Panc1 (cell line): ENCODE results near the gene SYNCRIP.

Experiments
- CTCF ChIP-seq: fragments of 450-650 bp; IDR thresholded peaks from 2 replicates; pipeline ENCODE4 v1.5.1; 2017; ENCODE audit warnings: mild to moderate bottlenecking
- POLR2AphosphoS5 ChIP-seq: IDR thresholded peaks from 2 replicates; pipeline ENCODE4 v1.6.1; 2012; ENCODE audit warnings: mild to moderate bottlenecking, low read depth, low read length, moderate library complexity
- REST ChIP-seq, 2 experiments: IDR thresholded peaks; 2 replicates each; pipeline ENCODE4 v1.6.1; 2011 to 2012; ENCODE audit warnings: low read depth in 2 of 2, control low read depth in 1 of 2, low read length in 1 of 2, mild to moderate bottlenecking in 1 of 2, moderate library complexity in 1 of 2; ENCODE audit not compliant: insufficient read depth in 1 of 2
- SIN3A ChIP-seq: IDR thresholded peaks from 2 replicates; pipeline ENCODE4 v1.6.1; 2012; ENCODE audit warnings: low read depth, mild to moderate bottlenecking, low read length, moderate library complexity, borderline replicate concordance; ENCODE audit not compliant: insufficient read depth
- TCF7L2 ChIP-seq: IDR thresholded peaks from 2 replicates; pipeline ENCODE4 v1.6.1; 2011; ENCODE audit warnings: mild to moderate bottlenecking, low read depth, low read length, inconsistent platforms

DNA sequence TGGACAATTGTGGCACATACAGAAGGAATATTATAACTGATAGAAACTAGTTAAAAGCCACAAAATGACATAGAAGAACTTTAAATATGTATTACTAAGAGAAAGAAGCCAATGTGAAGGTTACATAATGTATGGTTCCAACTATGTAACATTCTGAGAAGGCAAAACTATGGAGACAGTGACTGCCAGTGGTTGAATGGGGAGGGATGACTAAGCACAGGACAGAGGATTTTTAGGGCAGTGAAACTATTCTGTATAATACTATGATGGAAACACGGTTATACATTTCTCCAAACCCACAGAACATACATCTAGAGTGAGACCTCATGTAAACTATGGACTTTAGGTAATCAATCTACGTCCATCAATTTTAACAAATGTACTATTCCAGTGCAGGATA lies 22.4 kb downstream of the SYNCRIP start:
- TF ChIP-seq POLR2AphosphoS5 (no peak), CTCF (no peak), REST (IDR thresholded peaks at IDR 0.05; ENCODE audit: insufficient read depth in 1 of 2, low read depth in 2 of 2, low read length in 1 of 2) (no peak), SIN3A (no peak), TCF7L2 (no peak)
